Liver (tissue), 9 donors: ENCODE results near the gene LSM12. TPM values are rescaled to one million over a fixed set of nuclear protein-coding genes. Genes with fewer than 3 reads are reported as not detected.

ENCODE experiments used
- DNase-seq: peaks from one replicate; pipeline ENCODE4 v3.0.0-alpha.2; 2017; ENCODE audit warnings: low spot score
- H3K27ac ChIP-seq, 2 donors: one replicate each; pipeline ENCODE4 v1.7.0; 2013; ENCODE audit warnings: inconsistent platforms in 2 of 2, low read length in 2 of 2, control low read depth in 1 of 2, low read depth in 1 of 2, mild to moderate bottlenecking in 1 of 2
- H3K27me3 ChIP-seq, 4 donors: one replicate each; pipeline versions ENCODE4 v1.6.1 to v1.7.0; 2013; ENCODE audit warnings: low read length in 3 of 4, inconsistent platforms in 1 of 4, mild to moderate bottlenecking in 1 of 4, moderate library complexity in 1 of 4; ENCODE audit not compliant: control insufficient read depth in 4 of 4, insufficient read depth in 4 of 4
- H3K36me3 ChIP-seq, 4 donors: one replicate each; pipeline versions ENCODE4 v1.6.1 to v1.7.0; 2013; ENCODE audit warnings: low read length in 3 of 4, mild to moderate bottlenecking in 3 of 4, low read depth in 1 of 4, moderate library complexity in 1 of 4; ENCODE audit not compliant: control insufficient read depth in 4 of 4, insufficient read depth in 3 of 4
- H3K4me1 ChIP-seq, 4 donors: one replicate each; pipeline versions ENCODE4 v1.6.1 to v1.7.0; 2013; ENCODE audit warnings: low read length in 3 of 4, mild to moderate bottlenecking in 3 of 4, moderate library complexity in 1 of 4; ENCODE audit not compliant: control insufficient read depth in 4 of 4, insufficient read depth in 4 of 4
- H3K4me3 ChIP-seq, 3 donors: one replicate each; pipeline versions ENCODE4 v1.6.1 to v1.7.0; 2013; ENCODE audit warnings: low read length in 3 of 3, control low read depth in 1 of 3, low read depth in 1 of 3, mild to moderate bottlenecking in 1 of 3
- H3K9ac ChIP-seq, 2 donors: one replicate each; pipeline ENCODE4 v1.7.0; 2013; ENCODE audit warnings: low read length in 2 of 2, mild to moderate bottlenecking in 2 of 2, moderate library complexity in 2 of 2, control low read depth in 1 of 2, low read depth in 1 of 2
- H3K9me3 ChIP-seq, 4 donors: one replicate each; pipeline versions ENCODE4 v1.6.1 to v1.7.0; 2013; ENCODE audit warnings: low read length in 3 of 4; ENCODE audit not compliant: control insufficient read depth in 4 of 4
- CTCF ChIP-seq: fragments of 150-350 bp; IDR thresholded peaks from 2 replicates; pipeline ENCODE4 v1.5.1; 2017; ENCODE audit warnings: improper control_type of control experiment, low read depth, low read length; ENCODE audit not compliant: missing input control
- EGR1 ChIP-seq, 2 donors: IDR thresholded peaks; 2 replicates each; pipeline ENCODE4 v1.6.1; 2016 to 2018; ENCODE audit warnings: antibody characterized with exemption in 2 of 2, low read depth in 2 of 2
- FOXA2 ChIP-seq: IDR thresholded peaks from 2 replicates; pipeline ENCODE4 v1.6.1; 2016; ENCODE audit warnings: antibody characterized with exemption
- GABPA ChIP-seq, 2 donors: IDR thresholded peaks in 1 of 2; conservative IDR thresholded peaks in 1 of 2; 2 replicates each; pipeline ENCODE4 v1.6.1; 2016; ENCODE audit warnings: antibody characterized with exemption in 2 of 2, mild to moderate bottlenecking in 1 of 2, moderate library complexity in 1 of 2
- HNF4A ChIP-seq, 2 donors: conservative IDR thresholded peaks; 2 replicates each; pipeline ENCODE4 v1.6.1; 2016; ENCODE audit warnings: antibody characterized with exemption in 2 of 2, mild to moderate bottlenecking in 2 of 2
- HNF4G ChIP-seq: IDR thresholded peaks from 2 replicates; pipeline ENCODE4 v1.6.1; 2016; ENCODE audit warnings: antibody characterized with exemption
- JUND ChIP-seq, 2 donors: IDR thresholded peaks; 2 replicates each; pipeline ENCODE4 v1.6.1; 2016; ENCODE audit warnings: antibody characterized with exemption in 2 of 2
- MAX ChIP-seq: IDR thresholded peaks from 2 replicates; pipeline ENCODE4 v1.6.1; 2016; ENCODE audit warnings: antibody characterized with exemption
- NR2F2 ChIP-seq: IDR thresholded peaks from 2 replicates; pipeline ENCODE4 v1.6.1; 2016; ENCODE audit warnings: antibody characterized with exemption
- RAD21 ChIP-seq, 2 donors: IDR thresholded peaks; 2 replicates each; pipeline ENCODE4 v1.6.1; 2016; ENCODE audit warnings: antibody characterized with exemption in 2 of 2, mild to moderate bottlenecking in 2 of 2
- REST ChIP-seq: IDR thresholded peaks from 2 replicates; pipeline ENCODE4 v1.6.1; 2016; ENCODE audit warnings: antibody characterized with exemption, mild to moderate bottlenecking
- RXRA ChIP-seq, 2 donors: IDR thresholded peaks; 2 replicates each; pipeline ENCODE4 v1.6.1; 2017 to 2018; ENCODE audit warnings: antibody characterized with exemption in 2 of 2, mild to moderate bottlenecking in 1 of 2
- SP1 ChIP-seq: IDR thresholded peaks from 2 replicates; pipeline ENCODE4 v1.6.1; 2018; ENCODE audit warnings: antibody characterized with exemption, mild to moderate bottlenecking
- TAF1 ChIP-seq: conservative IDR thresholded peaks from 2 replicates; pipeline ENCODE4 v1.6.1; 2016; ENCODE audit warnings: antibody characterized with exemption, mild to moderate bottlenecking
- YY1 ChIP-seq: IDR thresholded peaks from 2 replicates; pipeline ENCODE4 v1.6.1; 2016; ENCODE audit warnings: antibody characterized with exemption, mild to moderate bottlenecking
- ZBTB33 ChIP-seq: IDR thresholded peaks from 2 replicates; pipeline ENCODE4 v1.6.1; 2016; ENCODE audit warnings: antibody characterized with exemption
- WGBS: extraction: QIAGEN DNeasy Blood & Tissue Kit; methylation state at CpG from one replicate; pipeline ENCODE4 v1.1.7; 2013; 5-methylcytosine and 5-hydroxymethylcytosine counted together
- polyA plus RNA-seq, 2 donors: library from polyadenylated mRNA; stranded (reverse) in 1 of 2; unstranded in 1 of 2; fragments of 200-250 nt in 1 of 2; fragments of >200 nt in 1 of 2; fragmentation: Nextera tagmentation in 1 of 2; extraction: Ambion mirVana in 1 of 2; gene quantifications; one replicate each; pipeline versions ENCODE4 v1.2.1 to v1.2.3, GENCODE V29; 2013 to 2015
- total RNA-seq, 2 donors: library from RNA; depleted of rRNA; stranded (reverse); fragments of >200 nt; gene quantifications; one replicate each; pipeline ENCODE4 v1.2.3, GENCODE V29; 2014
- TF ChIP-seq, protein P1 (sequence below): IDR thresholded peaks from 2 replicates; pipeline ENCODE4 v1.6.1; 2016; ENCODE audit warnings: antibody characterized with exemption
- donor health status: healthy.
- donor health status: healthy.
- donor health status: healthy.
- donor health status: healthy.
- donor health status: healthy.

Gene LSM12
- total and polyA plus RNA-seq, 4 donors, result 12.1 to 31.9 (median 15.1) TPM

DNA sequence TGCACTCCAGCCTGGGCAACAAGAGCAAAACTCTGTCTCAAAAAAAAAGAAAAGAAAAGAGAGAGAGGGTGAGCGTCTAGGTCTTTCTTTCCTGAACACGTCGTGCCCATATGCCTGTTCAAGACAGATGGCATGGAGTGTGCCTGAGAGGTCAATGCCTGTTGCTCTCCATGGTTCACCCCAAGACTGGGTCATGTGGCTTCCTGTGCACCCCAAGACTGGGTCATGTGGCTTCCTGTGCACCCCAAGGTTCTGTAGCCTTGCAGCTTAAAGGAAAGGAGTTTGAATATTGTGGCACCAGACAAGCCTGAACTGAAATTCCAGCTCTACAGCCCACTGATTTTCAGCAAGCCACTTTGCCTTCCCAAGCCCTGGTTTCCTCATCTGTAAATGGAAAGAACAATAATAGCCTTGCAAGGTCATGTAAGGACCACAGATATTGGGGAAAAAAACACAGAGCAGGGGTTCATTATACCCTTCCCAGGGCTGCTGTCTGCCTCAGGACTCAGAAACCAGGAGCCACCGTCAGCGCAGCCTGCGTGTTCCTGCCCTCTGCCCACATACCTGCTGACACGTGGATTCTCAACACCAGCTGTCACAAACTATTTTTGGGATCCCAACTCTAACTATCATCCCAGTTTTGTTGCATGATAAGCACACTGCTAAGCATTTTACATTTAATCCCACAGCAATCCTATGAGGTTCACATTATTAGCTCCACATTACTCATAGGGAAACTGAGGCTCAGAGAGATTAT, 80.1 kb downstream of the LSM12 start:
- Histone ChIP-seq H3K27ac (no peak overlapping the region), H3K36me3 (no peaks in the 10 kb centered on the region), H3K9ac (no peak overlapping the region), H3K9me3 (no peaks in the 10 kb centered on the region), H3K27me3 (no peaks in the 10 kb centered on the region), H3K4me3 (no peak overlapping the region), H3K4me1 (peaks cover 0 to 10% (median 7%) of the 10 kb centered on the region in 4 donors)
- no peak for DNase-seq
- TF ChIP-seq, protein P1, sequence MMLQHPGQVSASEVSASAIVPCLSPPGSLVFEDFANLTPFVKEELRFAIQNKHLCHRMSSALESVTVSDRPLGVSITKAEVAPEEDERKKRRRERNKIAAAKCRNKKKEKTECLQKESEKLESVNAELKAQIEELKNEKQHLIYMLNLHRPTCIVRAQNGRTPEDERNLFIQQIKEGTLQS, result no peak
- TF ChIP-seq HNF4G (no peak), FOXA2 (no peak), NR2F2 (no peak), YY1 (no peak), JUND (IDR thresholded peaks at IDR 0.05) (no peak), REST (no peak), CTCF (no peak), RAD21 (IDR thresholded peaks at IDR 0.05) (no peak), MAX (no peak), TAF1 (no peak), EGR1 (IDR thresholded peaks at IDR 0.05; ENCODE audit: low read depth in 2 of 2) (no peak), RXRA (IDR thresholded peaks at IDR 0.05) (no peak), HNF4A (conservative IDR thresholded peaks at IDR 0.05) (no peak), GABPA (IDR thresholded peaks at IDR 0.05 in 1 of 2, conservative IDR thresholded peaks at IDR 0.05 in 1 of 2) (no peak), SP1 (no peak), ZBTB33 (no peak)
- WGBS, result 94% methylated on average over 7 of the region's 7 CpGs
